GM10847 (cell line): Measurements from ENCODE around the gene STIMATE.

Experiments used
- POLR2A ChIP-seq: IDR thresholded peaks from 2 replicates; pipeline ENCODE4 v1.6.1; 2011; ENCODE audit not compliant: insufficient read length; ENCODE audit errors: extremely low read depth

The STIMATE gene

DNA sequence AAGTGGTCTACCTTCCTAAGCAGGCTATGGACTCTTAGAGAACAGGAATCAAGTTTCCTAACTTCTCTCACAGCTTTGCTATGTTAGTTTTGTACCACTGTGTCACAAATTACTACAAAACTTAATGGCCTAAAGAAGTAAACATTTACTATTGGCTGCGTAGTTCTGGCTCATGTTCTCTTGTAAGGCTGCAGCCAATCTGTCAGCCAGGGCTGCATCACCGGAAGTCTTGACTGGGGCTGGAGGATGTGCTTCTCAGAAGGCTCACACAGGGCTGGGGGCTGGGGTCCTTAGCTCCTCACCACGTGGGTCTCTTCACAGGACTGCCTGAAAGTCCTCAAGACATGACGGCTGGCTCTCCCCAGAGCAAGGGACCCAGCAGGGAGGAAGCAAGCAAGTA, 15.5 kb downstream of the STIMATE start:
- no peak for TF ChIP-seq POLR2A

- no peak for TF ChIP-seq POLR2A
These were observed 16.9 kb downstream of the STIMATE start for GRCh38 chr3:52880474-52880873.

DNA sequence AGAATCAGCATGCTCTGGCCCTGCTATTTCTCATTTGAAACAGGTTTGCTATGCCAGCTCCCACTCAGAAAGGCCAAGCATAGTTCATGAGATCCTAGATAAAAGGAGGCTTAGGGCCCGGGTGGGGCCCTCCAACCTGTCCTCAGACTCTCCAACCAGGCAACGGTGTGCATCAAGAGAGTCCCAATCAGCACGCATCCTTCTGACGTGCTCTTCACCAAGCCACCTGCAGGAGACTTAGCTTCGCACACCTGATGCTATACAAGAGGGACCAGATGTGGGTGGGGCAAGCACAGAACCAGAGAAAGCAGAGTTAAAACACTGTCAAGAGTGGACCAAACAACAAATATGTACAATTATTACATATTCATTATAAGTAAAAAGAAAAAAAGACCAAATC, 17.3 kb downstream of the STIMATE start:
- no peak for TF ChIP-seq POLR2A

DNA sequence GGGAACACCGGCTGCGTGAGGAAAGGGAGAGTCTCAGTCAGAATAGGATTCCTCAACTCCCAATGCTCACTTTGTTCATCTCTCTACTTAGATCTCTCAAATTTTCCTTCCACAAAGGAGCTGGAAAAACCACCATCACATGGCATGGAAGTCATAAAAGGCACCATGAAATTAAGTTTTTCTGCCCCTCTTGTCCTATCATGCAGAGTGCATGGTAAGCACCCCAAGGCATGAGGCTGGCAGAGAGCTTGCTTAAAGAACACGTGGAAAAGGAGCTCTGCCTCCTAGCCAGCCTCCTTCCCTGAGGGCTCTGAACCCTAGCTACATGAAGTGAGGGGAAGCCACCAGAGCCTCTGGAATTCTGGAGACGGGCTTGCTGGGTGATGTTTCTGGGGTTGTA, 17.8 kb downstream of the STIMATE start:
- no peak for TF ChIP-seq POLR2A

GRCh38 chr3:52879090-52879489, 18.3 kb downstream of the STIMATE start:
- no peak for TF ChIP-seq POLR2A

- TF ChIP-seq POLR2A = no peak
These were observed 20.3 kb downstream of the STIMATE start for GRCh38 chr3:52877085-52877484.

- TF ChIP-seq POLR2A = no peak
These were observed 22.3 kb downstream of the STIMATE start for GRCh38 chr3:52874864-52875587.

DNA sequence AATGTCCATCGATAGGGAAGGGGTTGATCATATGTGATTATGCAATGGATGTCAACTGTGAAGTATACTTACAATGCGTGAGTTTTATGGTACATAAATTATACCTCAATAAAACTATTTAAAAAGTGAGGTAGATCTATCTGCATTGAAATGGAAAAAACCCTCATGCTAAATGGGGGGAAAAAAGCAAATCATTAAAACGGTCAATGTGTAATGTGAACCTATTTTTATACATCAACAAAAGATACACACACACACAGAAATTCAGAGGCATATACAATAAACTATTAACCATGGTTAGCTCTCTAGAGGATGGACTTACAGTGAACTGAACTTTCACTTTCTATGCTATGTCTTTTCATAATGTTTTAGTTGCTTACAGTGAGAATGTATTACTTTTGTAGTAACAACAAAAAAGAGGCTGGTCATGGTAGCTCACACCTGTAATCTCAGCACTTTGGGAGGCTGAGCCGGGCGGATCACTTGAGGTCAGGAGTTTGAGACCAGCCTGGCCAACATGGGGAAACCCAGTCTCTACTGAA, 23.1 kb downstream of the STIMATE start:
- no peak for TF ChIP-seq POLR2A

GRCh38 chr3:52873433-52874159, 23.8 kb downstream of the STIMATE start:
- no peak for TF ChIP-seq POLR2A

DNA sequence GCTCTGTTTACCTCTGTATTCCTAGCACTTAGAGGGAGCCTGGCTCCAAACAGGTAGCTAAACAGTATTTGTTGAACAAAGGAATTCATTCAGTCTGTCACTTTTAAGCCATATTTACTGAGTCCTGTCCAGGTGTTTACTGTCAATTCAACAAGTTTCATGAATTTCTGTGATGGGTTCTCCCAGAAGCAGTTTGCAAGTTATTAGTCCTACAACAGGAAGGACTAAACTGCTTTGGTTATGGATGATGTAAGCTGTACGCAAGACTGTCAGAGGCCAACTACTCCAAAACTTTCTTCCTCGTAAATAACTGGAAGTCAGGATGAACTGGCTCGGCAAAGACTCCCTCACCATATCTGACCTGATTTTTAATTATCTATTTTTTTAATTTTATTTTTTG, 25.1 kb downstream of the STIMATE start:
- TF ChIP-seq POLR2A = no peak

DNA sequence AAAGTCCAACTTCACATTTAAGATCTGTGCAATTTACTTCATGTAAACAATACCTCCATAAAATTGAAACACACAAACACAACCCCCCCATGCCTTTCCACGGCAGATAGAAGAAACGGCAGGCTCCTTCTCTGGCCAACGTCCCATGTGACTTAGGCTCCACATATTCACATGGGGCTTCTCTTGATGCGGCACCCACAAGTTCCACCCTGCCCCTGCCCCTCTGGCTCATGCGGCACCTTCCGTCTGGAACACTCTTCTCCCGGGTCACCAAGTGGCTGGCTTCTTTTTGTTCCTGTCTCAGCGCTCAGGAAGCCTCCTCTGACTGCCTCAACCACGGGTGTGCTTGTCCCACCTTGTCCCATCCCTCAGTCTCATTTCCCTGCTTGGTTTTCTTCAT, 25.6 kb downstream of the STIMATE start:
- no peak for TF ChIP-seq POLR2A

DNA sequence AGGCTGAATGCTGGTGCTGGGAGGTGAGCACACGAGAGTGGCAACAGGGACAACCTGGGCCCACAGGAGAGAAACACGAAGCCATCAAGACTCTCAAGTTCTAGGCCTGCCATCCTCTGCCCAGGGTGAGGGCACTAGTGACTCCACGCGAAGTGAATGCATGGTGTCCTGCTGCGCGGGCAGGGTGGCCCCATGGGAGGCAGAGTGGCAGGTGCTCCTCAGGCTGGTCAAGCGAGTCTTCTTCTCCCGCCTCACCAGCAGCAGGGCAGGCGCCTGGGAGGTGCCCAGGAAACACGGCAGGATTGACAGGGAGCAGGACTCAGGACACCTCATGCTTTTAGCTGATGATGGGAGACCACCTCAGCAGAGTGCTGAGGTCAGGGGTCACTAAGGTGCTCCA, 26.9 kb downstream of the STIMATE start:
- no peak for TF ChIP-seq POLR2A

GRCh38 chr3:52866427-52866826, 30.9 kb downstream of the STIMATE start:
- TF ChIP-seq POLR2A = no peak

DNA sequence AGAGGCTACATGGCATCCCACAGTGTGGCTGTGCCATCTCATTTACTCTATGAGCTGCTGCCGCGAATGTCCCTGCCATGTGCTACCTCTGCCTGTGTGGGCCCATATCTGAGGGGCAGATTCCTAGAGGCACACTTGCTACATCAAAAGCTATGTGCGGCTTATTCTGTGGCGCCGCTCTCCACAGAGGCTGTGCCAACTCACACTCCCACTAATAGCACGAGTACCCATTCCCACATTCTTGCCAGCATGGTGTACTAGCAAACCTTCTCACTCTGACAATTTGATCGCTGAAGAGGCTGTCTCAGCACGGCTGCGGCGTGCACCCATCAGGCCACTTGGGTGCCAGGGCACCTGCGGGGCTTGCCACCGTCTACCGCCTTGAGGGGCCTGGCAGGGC, 31.4 kb downstream of the STIMATE start:
- no peak for TF ChIP-seq POLR2A

DNA sequence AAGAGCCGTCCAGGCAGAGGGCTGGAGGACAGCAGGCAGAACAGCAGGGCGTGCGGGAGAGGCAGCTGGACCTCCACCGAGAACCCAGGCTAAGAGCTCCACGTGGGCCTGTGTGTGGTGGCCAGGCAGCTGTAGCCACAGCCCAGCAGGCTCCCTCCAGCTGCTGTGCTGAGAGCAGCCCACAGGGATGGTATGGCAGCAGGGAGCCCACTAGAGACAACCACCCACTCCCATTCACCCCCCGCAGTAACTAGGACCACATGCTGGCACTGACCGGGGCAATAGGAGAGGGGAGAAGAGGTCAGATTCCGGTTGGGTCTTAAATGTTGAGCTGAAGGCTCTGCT, 37.0 kb downstream of the STIMATE start:
- no peak for TF ChIP-seq POLR2A

DNA sequence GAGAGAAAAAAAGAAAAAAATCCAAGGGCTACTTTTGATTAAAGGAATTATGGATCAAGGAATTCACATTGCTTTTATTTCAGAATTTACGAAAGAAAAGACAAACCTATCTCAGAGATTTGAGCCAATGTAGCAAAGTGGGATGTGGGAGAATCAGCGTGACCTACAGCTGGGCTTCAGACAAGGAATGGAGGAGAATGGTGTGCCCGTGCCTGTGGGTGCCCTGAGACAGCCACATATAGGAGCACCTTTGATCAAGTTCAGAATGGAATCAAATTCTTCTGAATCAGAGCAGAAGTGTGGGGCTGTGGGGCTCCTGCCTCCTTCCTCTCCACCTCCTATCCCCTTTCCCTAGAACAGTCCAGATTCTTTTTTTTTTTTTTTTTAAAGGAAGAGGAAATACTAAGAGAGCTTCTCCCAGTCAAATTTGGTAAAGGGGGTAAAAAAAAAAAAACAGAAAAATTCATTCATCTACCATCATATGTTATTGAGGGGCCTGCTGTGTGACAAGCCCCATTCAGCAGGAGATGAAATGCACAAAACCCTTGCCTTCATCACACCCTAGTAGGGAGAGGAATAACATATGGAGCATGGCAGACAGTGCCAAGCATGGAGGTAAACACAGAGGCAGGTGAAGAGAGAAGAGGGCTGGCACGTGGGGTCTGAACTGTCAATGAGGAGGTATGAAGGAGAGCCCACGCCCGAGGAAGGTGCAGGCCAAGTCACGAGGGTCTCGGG, 37.5 kb downstream of the STIMATE start:
- TF ChIP-seq POLR2A = no peak
